ENCODE data around the gene SIRT6. TPM values are rescaled to one million over a fixed set of nuclear protein-coding genes. Genes with fewer than 3 reads are reported as not detected.
A peak's percentile ranks its signal among the peaks of the same experiment; 100 is the strongest.
"Not testable (repeated sequence)": the region's sequence is repeated elsewhere in the genome, so short reads cannot be mapped to it uniquely, and the experiment has no call there.

SIRT6 gene
- total RNA-seq, 2 experiments from 2014 or later = 30.1 to 37.5 TPM

- Mint-ChIP-seq H3K27me3 (peaks cover 35% of the 10 kb centered on the region), H3K4me1 (peaks cover 8% of the 10 kb centered on the region), H3K36me3 (peaks cover 8% of the 10 kb centered on the region), H3K9me3 (peaks cover 7% of the 10 kb centered on the region), H3K27ac (no peak overlapping the region), H3K4me3 (no peak overlapping the region)
- ATAC-seq (ENCODE audit: low read depth) (no peak), DNase-seq (no peak)
- POLR2A ChIA-PET = no interaction called here
Observed at GRCh38 chr19:4196009-4196408, 13.6 kb upstream of the SIRT6 start.

DNA sequence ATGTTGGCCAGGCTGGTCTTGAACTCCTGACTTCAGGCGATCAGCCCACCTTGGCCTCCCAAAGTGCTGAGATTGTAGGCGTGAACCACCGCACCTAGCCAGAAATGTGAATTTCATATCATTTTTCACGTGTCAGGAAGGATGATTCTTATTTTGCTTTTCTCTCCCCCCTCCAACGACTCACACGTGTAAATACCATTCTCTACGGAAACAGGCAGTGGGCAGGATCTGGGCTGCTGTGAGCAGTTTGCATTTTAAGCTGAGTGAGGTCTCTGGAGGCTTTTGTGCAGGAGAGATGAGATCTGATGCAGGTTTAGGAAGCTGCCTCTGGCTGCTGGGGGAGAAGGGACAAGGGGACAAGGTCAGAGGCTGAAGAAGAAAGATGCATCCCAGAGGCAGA lies 12.0 kb upstream of the SIRT6 start:
- POLR2A ChIA-PET = interaction anchor here (0.6 kb wide), 1 partner anchor 162 kb away, joined by 3 read pairs; no protein-coding TSS in a partner anchor
- H3K4me1 Mint-ChIP-seq = peaks cover 10% of the 10 kb centered on the region
- DNase-seq (no peak), ATAC-seq (ENCODE audit: low read depth) (no peak)
- H3K27me3 Mint-ChIP-seq = peaks cover 30% of the 10 kb centered on the region
- H3K36me3 Mint-ChIP-seq = peaks cover 8% of the 10 kb centered on the region
- no peak overlapping the region for H3K27ac Mint-ChIP-seq
- H3K9me3 Mint-ChIP-seq = peaks cover 7% of the 10 kb centered on the region
- no peak overlapping the region for H3K4me3 Mint-ChIP-seq

- ATAC-seq (ENCODE audit: low read depth); DNase-seq; H3K4me3 Mint-ChIP-seq; POLR2A ChIA-PET; H3K9me3 Mint-ChIP-seq; H3K4me1 Mint-ChIP-seq; H3K27ac Mint-ChIP-seq; H3K36me3 Mint-ChIP-seq: not testable (repeated sequence)
- peaks cover 18% of the 10 kb centered on the region for H3K27me3 Mint-ChIP-seq
Observed at GRCh38 chr19:4192537-4192936, 10.2 kb upstream of the SIRT6 start.

DNA sequence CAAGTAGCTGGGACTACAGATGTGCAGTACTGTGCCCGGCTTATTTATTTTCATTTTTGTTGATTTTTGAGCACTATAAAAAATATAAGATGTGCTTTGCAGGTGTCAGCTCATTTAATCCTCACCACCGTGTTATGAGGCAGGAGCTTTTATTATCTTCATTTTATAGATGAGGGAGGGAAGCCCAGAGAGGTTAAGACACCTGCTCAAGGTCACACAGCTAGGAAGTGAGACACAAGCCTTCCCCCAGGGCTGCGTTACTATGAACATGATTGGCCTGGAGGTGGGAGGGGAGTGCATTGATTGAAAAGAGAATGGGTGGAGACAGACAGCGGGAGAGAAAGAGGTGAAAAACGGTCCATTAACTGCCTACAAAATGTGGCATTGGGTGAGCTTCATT lies 7.3 kb upstream of the SIRT6 start:
- Mint-ChIP-seq H3K27ac (no peak overlapping the region), H3K4me3 (no peak overlapping the region), H3K9me3 (no peaks in the 10 kb centered on the region), H3K4me1 (peaks cover 8% of the 10 kb centered on the region), H3K36me3 (no peaks in the 10 kb centered on the region), H3K27me3 (peaks cover 7% of the 10 kb centered on the region)
- DNase-seq (no peak), ATAC-seq (ENCODE audit: low read depth) (no peak)
- POLR2A ChIA-PET = interaction anchor here (0.7 kb wide), 1 partner anchor 9 kb away, joined by 7 read pairs; no protein-coding TSS in a partner anchor

DNA sequence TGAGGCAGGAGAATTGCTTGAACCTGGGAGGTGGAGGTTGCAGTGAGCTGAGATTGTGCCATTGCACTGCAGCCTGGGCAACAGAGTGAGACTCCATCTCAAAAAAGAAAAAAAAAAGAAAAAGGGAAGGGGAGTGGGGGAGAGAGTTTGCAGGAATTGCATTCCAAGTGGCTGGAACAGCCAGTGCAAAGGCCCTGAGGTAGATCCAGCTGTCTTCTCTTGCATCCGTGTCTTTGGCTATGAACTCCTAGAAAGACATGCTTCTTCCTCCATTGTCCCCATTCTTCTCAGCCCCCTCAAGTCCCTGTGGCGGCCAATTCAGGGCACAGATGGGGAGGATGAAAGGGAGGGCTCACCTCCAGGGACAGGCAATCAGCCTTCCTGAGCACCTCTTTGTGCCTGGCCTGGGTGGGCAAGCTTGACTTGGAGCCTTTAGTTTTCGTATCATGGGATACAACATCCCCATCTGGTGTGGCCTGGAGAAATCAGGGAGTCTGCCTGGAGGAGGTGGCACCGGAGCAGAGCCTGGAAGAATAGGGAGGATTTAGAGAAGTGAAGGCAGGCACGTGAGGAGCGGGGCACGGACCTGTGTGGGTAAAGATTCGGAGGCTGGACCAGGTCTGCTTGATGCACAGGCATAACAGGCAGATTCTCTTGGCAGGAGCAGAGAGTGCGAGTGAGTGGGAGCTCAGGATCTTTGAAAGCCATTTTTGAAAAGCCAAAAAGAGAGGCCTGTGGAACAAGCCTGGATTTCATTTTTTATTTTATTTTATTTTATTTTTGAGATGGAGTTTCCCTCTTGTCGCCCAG lies 5.2 kb upstream of the SIRT6 start:
- Mint-ChIP-seq H3K36me3 (no peaks in the 10 kb centered on the region), H3K4me1 (peaks cover 11% of the 10 kb centered on the region), H3K9me3 (no peaks in the 10 kb centered on the region), H3K27me3 (no peaks in the 10 kb centered on the region), H3K27ac (no peak overlapping the region), H3K4me3 (no peak overlapping the region)
- ATAC-seq (ENCODE audit: low read depth) = no peak
- no peak for DNase-seq
- POLR2A ChIA-PET = no interaction called here

- H3K27ac Mint-ChIP-seq = no peak overlapping the region
- no peak overlapping the region for H3K4me3 Mint-ChIP-seq
- no peaks in the 10 kb centered on the region for H3K27me3 Mint-ChIP-seq
- no peaks in the 10 kb centered on the region for H3K9me3 Mint-ChIP-seq
- peaks cover 13% of the 10 kb centered on the region for H3K4me1 Mint-ChIP-seq
- DNase-seq (peak; percentile 80), ATAC-seq (ENCODE audit: low read depth) (peak; percentile 56)
- peaks cover 3% of the 10 kb centered on the region for H3K36me3 Mint-ChIP-seq
- POLR2A ChIA-PET = interaction anchor here (1.0 kb wide), 1 partner anchor 51 kb away, joined by 3 read pairs; no protein-coding TSS in a partner anchor
Observed at GRCh38 chr19:4186087-4186993, 4.0 kb upstream of the SIRT6 start.

- Mint-ChIP-seq H3K9me3 (no peaks in the 10 kb centered on the region), H3K36me3 (peaks cover 3% of the 10 kb centered on the region), H3K4me3 (no peak overlapping the region), H3K4me1 (peaks cover 17% of the 10 kb centered on the region), H3K27me3 (no peaks in the 10 kb centered on the region), H3K27ac (no peak overlapping the region)
- POLR2A ChIA-PET = no interaction called here
- ATAC-seq (ENCODE audit: low read depth) = no peak
- DNase-seq = no peak
Observed at GRCh38 chr19:4185413-4186086, 3.2 kb upstream of the SIRT6 start.

- no peak overlapping the region for H3K4me3 Mint-ChIP-seq
- no peaks in the 10 kb centered on the region for H3K9me3 Mint-ChIP-seq
Observed at GRCh38 chr19:4184718-4185352, 2.5 kb upstream of the SIRT6 start.

DNA sequence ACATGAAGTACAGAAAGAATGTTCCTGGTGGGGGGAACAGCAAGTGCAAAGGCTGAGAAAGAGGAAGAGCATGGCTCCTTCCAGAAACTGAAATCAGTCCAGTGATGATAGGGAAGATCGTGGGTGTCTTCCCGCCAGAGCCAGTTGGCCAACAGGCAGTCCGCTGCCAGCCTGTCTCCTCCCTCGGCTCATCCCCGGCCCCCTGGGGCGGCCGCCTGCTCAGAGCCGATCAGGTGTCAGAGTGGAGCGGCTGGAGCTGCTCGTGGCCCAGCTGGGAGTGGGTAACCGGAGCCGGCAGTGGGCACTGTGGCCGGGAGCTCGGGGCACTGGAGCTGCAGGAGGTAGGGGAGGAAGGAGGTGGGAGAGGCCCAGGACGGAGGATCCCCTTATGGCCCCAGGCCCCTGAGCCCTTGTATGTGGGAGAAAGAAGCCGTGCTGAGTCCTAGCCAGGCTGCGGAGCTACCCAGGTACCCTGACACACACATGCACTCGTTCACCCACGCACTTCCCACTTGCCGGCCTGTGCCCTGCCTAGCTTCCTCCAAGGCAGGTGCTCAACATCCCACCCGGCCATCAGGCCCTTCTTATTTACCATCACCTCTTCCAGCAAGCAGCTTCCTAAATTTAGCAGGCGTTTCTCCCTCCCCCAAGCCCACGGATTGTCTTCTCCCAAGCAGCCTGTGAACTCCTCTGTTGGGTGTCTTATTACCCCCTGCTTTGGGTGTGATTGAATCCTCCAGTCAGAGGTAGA lies 1.8 kb upstream of the SIRT6 start:
- DNase-seq (no peak), ATAC-seq (ENCODE audit: low read depth) (no peak)
- POLR2A ChIA-PET = interaction anchor here (0.8 kb wide), 1 partner anchor 194 kb away, joined by 6 read pairs; no protein-coding TSS in a partner anchor
- H3K9me3 Mint-ChIP-seq = no peaks in the 10 kb centered on the region
- no peak overlapping the region for H3K27ac Mint-ChIP-seq
- H3K27me3 Mint-ChIP-seq = no peaks in the 10 kb centered on the region
- peaks cover 6% of the 10 kb centered on the region for H3K36me3 Mint-ChIP-seq
- H3K4me1 Mint-ChIP-seq = peaks cover 25% of the 10 kb centered on the region
- peak overlapping the region; percentile 48 for H3K4me3 Mint-ChIP-seq

More at GRCh38 chr19:4184718-4185352, 2.5 kb upstream of the SIRT6 start:
- DNase-seq = no peak
- no peak for ATAC-seq (ENCODE audit: low read depth)
- POLR2A ChIA-PET = interaction anchor here (0.8 kb wide), 1 partner anchor 195 kb away, joined by 6 read pairs; no protein-coding TSS in a partner anchor
- H3K27me3 Mint-ChIP-seq = no peaks in the 10 kb centered on the region
- H3K36me3 Mint-ChIP-seq = peaks cover 3% of the 10 kb centered on the region
- peaks cover 21% of the 10 kb centered on the region for H3K4me1 Mint-ChIP-seq
- H3K27ac Mint-ChIP-seq = no peak overlapping the region

- Mint-ChIP-seq H3K4me3 (peak overlapping the region; percentile 99), H3K27me3 (no peaks in the 10 kb centered on the region), H3K9me3 (no peaks in the 10 kb centered on the region), H3K36me3 (peaks cover 9% of the 10 kb centered on the region), H3K27ac (peak overlapping the region; percentile 83), H3K4me1 (peaks cover 20% of the 10 kb centered on the region)
- DNase-seq (no peak), ATAC-seq (ENCODE audit: low read depth) (no peak)
- POLR2A ChIA-PET = interaction anchor here (0.5 to 1.0 kb wide), 2 partner anchors 8 to 193 kb away, joined by 7 read pairs; no protein-coding TSS in a partner anchor
Observed at GRCh38 chr19:4181053-4181508, 1.3 kb downstream of the SIRT6 start.

GRCh38 chr19:4178990-4179389 lies 3.4 kb downstream of the SIRT6 start:
- ATAC-seq (ENCODE audit: low read depth) = no peak
- Mint-ChIP-seq H3K9me3 (no peaks in the 10 kb centered on the region), H3K27ac (no peak overlapping the region), H3K4me1 (peaks cover 19% of the 10 kb centered on the region), H3K4me3 (no peak overlapping the region), H3K36me3 (peaks cover 9% of the 10 kb centered on the region), H3K27me3 (no peaks in the 10 kb centered on the region)
- POLR2A ChIA-PET = no interaction called here
- no peak for DNase-seq

DNA sequence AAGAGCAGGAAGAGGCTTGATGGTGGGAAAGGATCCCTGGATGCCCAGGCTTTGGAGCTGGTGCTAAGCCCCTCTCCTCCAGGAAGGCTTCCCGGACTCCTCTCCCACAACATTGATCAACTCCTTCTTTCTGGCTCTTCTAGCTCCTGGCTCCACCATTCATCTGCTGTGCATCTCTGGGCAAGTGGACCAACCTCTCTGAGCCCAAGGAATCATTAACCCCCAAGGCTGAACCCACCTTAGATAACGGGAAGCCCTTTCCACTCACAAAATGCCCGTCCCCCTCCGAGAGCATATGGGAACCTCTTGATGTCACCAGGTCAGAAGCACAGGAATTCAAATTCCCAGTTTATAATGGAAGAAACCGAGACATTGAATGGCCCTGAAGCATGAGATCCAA lies 5.2 kb downstream of the SIRT6 start:
- Mint-ChIP-seq H3K27me3 (peaks cover 3% of the 10 kb centered on the region), H3K9me3 (no peaks in the 10 kb centered on the region), H3K4me3 (no peak overlapping the region), H3K36me3 (peaks cover 7% of the 10 kb centered on the region), H3K4me1 (peaks cover 16% of the 10 kb centered on the region), H3K27ac (no peak overlapping the region)
- DNase-seq (no peak), ATAC-seq (ENCODE audit: low read depth) (no peak)
- POLR2A ChIA-PET = interaction anchor here (0.7 kb wide), 1 partner anchor 191 kb away, joined by 3 read pairs; no protein-coding TSS in a partner anchor
